Stimulated activated effector memory CD8-positive, alpha-beta T cell treated with anti-CD3 and anti-CD28 coated beads, Interleukin-12 subunit alpha, Interleukin-12 subunit beta, amount 100 ng/mL, for 72 hours (primary cell): ENCODE results near the gene SLC16A9.

Source experiments
- ATAC-seq: fragments of 150-1000 bp; cut with Tn5 transposase; 2 replicates; pipeline ENCODE4 v1.10.0; 2021
- DNase-seq, 2 donors: peaks; one replicate each; pipeline ENCODE4 v3.0.0; 2021 to 2022; ENCODE audit warnings: low spot score in 2 of 2
- H3K27ac Mint-ChIP-seq: one replicate; pipeline ENCODE4 v1.8.0; 2022; ENCODE audit warnings: mild to moderate bottlenecking, mixed read lengths
- H3K36me3 Mint-ChIP-seq: one replicate; pipeline ENCODE4 v1.8.0; 2022; ENCODE audit warnings: mild to moderate bottlenecking, mixed read lengths
- H3K4me1 Mint-ChIP-seq: one replicate; pipeline ENCODE4 v1.8.0; 2022; ENCODE audit warnings: mixed read lengths
- H3K4me3 Mint-ChIP-seq: one replicate; pipeline ENCODE4 v1.8.0; 2022; ENCODE audit warnings: mild to moderate bottlenecking, mixed read lengths
- H3K9me3 Mint-ChIP-seq: one replicate; pipeline ENCODE4 v1.8.0; 2022; ENCODE audit warnings: mixed read lengths

The SLC16A9 gene

DNA sequence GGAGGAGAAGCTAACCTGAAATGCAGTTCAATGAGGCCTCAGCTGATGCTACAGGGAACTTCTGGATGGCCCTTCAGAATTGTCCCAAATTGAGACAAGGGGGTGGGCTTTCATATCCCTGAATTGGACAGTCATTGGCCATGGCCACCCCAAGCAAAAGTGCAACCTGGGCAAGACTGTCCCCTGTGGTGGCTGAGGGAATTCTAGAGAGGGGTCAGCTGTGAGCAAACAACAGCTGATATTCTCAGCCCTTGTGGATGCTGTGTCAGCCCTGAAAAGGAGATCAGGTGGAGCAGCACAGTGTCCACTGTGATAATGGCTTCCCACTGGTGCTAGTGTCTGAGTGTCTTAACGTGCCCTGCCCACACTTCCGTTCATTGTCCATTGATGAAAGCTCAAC, 76.6 kb downstream of the SLC16A9 start:
- Mint-ChIP-seq H3K4me1 (no peaks in the 10 kb centered on the region), H3K27ac (no peak overlapping the region), H3K36me3 (no peaks in the 10 kb centered on the region), H3K4me3 (no peak overlapping the region), H3K9me3 (no peaks in the 10 kb centered on the region)
- ATAC-seq (no peak), DNase-seq (peak in 1 of 2 donors; percentile 38)

DNA sequence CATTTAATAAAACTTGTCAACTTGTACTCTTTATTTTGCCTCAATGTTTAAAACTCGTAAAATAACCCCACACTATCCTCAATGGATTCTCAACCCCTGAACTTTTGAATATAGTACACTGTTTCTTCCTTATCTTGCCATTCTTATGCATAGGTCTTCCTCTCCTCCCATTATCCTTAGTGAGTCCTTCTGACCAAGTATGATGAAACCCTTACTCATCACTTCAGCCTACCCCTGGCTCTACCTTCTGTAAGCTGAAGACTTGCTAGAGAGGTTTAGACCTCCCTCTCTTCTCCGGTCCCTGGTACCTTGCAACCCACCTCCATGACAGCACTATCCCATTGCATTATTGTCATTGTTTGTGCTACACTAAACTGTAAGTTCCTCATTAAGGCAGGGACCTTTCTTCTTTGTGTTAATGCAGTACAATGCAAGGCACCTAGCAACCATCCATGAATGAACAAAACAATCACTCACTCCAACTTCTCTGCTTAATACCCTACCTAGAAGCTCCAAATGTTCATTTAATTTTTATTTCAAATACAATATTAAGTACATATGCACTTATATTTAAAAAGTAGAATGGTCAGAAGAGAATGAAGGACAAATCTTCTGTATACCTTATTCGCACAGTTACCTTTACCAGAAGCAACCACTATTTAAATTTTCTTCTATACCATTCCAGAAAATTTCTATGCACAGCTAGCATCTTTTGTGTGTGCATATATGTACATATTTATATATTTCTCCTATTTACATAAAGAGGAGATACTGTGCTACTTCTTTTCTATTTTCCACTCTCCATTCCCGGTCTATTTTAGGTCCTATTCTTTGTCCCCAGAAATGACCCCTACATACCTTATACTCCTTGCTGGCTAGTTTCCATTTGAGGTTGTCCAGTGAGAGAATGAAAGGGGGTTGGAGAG, 77.5 kb downstream of the SLC16A9 start:
- Mint-ChIP-seq H3K4me3 (no peak overlapping the region), H3K27ac (no peak overlapping the region), H3K4me1 (no peaks in the 10 kb centered on the region), H3K36me3 (no peaks in the 10 kb centered on the region), H3K9me3 (no peaks in the 10 kb centered on the region)
- no peak for DNase-seq
- no peak for ATAC-seq

DNA sequence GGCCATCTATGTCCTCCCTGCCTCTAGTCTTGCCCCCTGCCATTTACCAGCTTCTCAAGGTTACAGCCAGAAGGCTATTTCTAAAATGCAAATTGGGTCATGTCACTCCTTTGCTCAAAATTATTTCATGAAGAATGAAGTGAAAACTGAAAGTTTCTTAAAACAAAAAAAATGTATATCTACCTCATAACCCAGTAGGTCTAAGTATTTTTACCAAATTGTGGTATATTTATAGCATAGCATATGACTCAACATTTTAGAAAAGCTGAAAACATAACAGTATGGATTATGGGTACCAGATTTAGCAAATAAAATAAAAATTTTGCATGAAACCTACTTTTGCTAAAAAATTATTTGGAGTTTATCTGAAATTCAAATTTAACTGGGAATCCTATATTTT, 78.4 kb downstream of the SLC16A9 start:
- no peaks in the 10 kb centered on the region for H3K36me3 Mint-ChIP-seq
- no peak for ATAC-seq
- no peak overlapping the region for H3K27ac Mint-ChIP-seq
- H3K4me3 Mint-ChIP-seq, result no peak overlapping the region
- H3K9me3 Mint-ChIP-seq, result no peaks in the 10 kb centered on the region
- H3K4me1 Mint-ChIP-seq, result peaks cover under 1% of the 10 kb centered on the region
- DNase-seq, result no peak

DNA sequence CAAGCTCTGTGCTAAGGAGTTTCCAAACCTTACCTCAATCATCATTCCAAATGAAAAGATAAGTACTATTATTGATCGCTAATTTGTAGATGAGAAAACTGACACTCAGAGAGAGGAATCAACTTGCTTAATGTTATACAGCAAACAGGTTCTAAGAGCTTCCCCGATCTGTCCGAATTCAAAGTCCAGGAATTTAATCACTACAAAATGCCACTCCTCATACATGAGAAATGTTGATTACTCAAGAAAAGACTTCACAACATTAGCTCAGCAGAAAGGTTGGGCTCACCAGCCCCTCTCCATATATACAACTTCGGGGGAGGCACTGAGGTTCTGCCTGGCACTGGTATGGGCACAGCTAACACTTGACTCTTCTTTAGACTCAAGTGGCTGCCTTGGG, 80.7 kb downstream of the SLC16A9 start:
- H3K36me3 Mint-ChIP-seq, result no peaks in the 10 kb centered on the region
- ATAC-seq, result no peak
- no peak for DNase-seq
- peaks cover 5% of the 10 kb centered on the region for H3K4me1 Mint-ChIP-seq
- H3K27ac Mint-ChIP-seq, result no peak overlapping the region
- no peak overlapping the region for H3K4me3 Mint-ChIP-seq
- H3K9me3 Mint-ChIP-seq, result no peaks in the 10 kb centered on the region

DNA sequence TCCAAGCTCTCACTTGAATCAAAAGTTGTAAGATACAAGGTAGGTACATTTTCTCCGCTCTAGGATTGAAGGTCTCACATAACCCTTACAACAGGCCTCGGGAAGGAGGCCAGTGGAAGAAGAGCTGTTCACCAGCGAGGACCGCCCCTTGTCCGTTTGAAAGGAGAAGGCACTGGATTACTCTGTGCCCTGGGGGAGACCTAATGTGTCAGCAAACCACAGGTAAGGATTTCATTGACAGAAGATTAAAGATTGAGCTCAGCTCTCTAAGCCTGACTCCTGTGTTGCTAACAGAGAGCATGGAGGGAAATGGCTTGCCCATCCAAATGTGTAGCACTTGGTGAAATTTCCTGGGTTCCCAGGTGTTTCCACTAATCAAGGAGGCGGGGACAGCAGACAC, 81.2 kb downstream of the SLC16A9 start:
- H3K4me1 Mint-ChIP-seq, result peaks cover 5% of the 10 kb centered on the region
- H3K27ac Mint-ChIP-seq, result no peak overlapping the region
- no peak for ATAC-seq
- no peak overlapping the region for H3K4me3 Mint-ChIP-seq
- no peak for DNase-seq
- no peaks in the 10 kb centered on the region for H3K9me3 Mint-ChIP-seq
- H3K36me3 Mint-ChIP-seq, result no peaks in the 10 kb centered on the region

DNA sequence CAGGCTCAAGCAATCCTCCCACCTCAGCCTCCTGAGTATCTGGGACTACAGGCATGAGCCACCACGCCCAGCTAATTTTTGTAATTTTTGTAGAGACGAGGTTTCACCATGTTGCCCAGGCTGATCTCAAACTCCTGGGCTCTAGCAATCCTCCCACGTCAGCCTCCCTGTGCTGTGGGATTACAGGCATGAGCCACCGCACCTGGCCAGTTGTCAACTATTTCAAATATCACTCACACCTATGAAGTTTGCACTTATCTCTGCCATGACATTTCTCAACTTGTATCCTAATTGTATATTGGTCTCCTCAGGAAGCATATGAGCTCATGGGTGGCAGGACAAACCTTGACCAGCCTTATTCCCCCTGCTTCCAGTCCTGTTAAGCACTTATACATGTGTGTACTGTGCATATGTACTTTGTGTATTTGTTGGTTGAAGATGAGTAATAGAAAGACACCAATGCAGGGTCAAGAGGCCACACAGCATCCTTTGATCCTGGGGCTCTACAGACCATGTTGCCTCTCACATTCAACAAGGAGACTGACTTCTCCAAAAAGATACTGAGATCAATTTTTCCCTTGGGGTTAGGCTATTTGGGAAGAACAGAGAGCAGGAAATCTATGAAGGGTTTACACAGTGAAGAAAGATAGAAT, 82.2 kb downstream of the SLC16A9 start:
- H3K9me3 Mint-ChIP-seq, result no peaks in the 10 kb centered on the region

DNA sequence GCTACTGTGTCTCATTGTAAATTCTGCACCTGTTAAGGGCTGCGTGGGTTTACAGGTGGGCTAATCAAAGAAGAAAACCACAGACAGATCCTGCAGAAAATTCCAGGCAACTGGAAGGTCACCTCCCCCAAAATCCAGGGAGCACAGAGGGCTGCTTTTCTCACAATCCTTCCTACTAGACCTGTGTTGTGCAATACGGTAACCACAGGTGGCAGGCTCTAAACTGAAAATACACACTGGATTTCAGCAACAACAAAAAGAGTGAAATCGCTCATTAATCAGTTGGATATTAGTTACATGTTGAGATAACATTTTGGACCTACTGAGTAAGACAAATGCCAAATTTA, 83.2 kb downstream of the SLC16A9 start:
- no peaks in the 10 kb centered on the region for H3K36me3 Mint-ChIP-seq
- H3K27ac Mint-ChIP-seq, result no peak overlapping the region
- H3K4me3 Mint-ChIP-seq, result no peak overlapping the region
- H3K4me1 Mint-ChIP-seq, result peaks cover 5% of the 10 kb centered on the region
- H3K9me3 Mint-ChIP-seq, result no peaks in the 10 kb centered on the region
- DNase-seq (no peak), ATAC-seq (no peak)

More for the DNA sequence above, 82.2 kb downstream of the SLC16A9 start:
- Mint-ChIP-seq H3K27ac (no peak overlapping the region), H3K4me3 (no peak overlapping the region), H3K36me3 (no peaks in the 10 kb centered on the region), H3K4me1 (peaks cover 5% of the 10 kb centered on the region)
- no peak for ATAC-seq
- DNase-seq, result peak in 1 of 2 donors; percentile 33

DNA sequence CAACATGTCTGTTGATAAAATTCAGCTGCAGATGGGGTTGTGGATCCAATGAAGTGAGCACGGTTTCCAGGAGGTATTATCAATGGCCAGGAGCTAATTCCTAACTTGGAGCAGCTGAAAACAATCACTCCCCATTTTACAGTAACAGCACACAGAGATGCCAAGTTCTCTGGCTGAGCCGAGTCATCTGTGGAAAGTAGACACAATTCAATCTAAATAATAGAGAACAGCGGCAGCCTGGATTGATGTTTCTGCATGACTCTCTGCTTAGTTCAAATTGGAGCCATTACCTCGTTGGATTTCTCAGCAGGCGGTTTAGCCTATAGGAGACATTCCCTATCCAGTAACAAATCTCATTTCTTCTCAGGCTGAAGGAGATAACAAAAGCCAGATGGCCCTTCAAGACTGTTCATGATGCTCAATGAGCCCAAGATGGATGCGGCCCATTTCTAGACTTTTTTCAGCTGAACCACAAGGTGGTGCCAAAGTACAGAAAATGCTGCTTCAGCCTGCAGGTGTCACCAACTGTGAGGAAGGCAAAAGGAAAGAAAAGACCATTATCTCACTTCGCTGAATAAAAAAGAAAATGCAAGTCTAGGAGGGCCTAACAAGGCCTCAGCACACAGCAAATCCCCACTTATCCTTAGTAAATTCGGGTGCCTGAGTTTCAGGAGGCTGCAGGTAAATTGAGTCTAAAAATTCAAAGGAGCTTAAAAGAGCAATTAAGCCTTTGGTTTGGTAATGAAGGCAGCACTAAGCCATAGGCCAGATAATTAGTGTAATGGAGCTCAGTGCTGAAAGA, 83.7 kb downstream of the SLC16A9 start:
- Mint-ChIP-seq H3K36me3 (no peaks in the 10 kb centered on the region), H3K27ac (no peak overlapping the region), H3K9me3 (no peaks in the 10 kb centered on the region), H3K4me1 (peaks cover 5% of the 10 kb centered on the region), H3K4me3 (no peak overlapping the region)
- DNase-seq (peak; percentile 20 to 58), ATAC-seq (peak; percentile 77)

DNA sequence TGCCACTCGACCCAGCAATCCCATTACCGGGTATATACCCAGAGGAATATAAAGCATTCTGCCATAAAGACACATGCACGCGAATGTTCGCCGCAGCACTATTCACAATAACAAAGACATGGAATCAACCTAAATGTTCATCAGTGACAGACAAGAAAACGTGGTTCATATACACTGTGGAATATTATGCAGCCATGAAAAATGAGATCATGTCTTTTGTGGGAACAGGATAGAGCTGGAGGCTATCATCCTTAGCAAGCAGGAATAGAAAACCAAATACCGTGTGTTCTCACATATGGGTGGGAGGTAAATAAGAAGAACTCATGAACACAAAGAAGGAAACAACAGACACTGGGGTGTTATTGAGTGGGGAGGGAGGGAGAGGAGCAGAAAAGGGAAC, 84.7 kb downstream of the SLC16A9 start:
- ATAC-seq (no peak), DNase-seq (no peak)
- Mint-ChIP-seq H3K36me3 (no peaks in the 10 kb centered on the region), H3K4me3 (no peak overlapping the region), H3K4me1 (peaks cover 5% of the 10 kb centered on the region), H3K27ac (no peak overlapping the region), H3K9me3 (no peaks in the 10 kb centered on the region)

DNA sequence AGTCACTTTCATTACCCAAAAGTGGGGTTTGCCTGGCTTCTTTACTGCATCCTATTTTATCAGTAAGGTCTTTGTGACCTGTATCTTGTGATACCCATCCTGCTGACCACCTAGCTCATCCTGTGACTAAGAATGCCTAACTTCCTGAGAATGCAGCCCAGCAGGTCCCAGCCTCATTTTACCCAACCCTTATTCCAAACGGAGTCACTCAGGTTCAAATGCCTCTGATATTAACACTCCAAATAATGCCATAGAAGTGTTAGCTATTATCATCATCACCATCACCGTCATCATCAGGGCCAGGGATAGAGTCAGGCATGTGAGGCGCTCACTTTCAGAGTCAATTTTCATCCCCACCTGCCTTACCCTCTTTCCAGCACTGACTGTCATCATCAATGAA, 85.5 kb downstream of the SLC16A9 start:
- no peak overlapping the region for H3K4me3 Mint-ChIP-seq
- no peak for DNase-seq
- peaks cover 5% of the 10 kb centered on the region for H3K4me1 Mint-ChIP-seq
- H3K36me3 Mint-ChIP-seq, result no peaks in the 10 kb centered on the region
- H3K9me3 Mint-ChIP-seq, result no peaks in the 10 kb centered on the region
- ATAC-seq, result no peak
- no peak overlapping the region for H3K27ac Mint-ChIP-seq

DNA sequence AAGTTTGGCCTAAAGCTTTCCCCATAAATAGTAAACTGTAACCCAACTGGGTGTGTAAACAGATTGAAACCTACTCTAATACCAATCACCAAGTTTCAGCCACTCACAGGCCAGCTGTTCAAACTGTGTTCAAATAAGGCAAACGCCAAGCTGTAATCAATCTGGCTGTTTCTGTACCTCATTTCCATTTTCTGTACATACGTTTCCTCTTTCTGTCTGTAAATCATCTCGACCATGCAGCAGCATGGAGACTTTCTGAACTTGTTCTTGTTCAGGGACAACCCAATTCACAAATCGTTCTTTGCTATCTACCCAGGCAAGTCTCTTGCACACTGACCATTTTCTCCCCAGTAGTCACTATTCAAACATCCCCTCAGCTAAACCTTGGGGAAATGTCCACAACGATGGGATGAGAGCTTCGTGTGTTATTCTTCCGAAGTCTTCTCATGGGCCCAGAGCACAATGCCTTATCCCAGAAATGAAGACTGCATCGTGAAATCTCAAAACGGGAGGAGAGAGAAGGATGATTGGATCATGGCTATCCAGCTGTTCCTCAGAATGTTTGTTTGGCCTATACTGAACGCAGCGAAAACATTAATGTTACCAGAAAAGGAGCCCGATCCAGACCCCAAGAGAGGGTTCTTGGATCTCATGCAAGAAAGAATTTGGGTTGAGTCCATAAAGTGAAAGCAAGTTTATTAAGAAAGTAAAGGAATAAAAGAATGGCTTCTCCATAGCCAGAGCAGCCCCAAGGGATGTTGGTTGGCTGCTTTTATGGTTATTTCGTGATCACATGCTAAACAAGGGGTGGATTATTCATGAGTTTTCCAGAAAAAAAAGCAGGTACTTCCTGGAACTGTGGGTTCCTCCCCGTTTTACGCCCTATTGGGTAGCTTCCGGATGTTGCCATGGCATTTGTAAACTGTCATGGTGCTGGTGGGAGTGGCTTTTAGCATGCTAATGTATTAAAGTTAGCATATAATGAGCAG, 86.2 kb downstream of the SLC16A9 start:
- ATAC-seq (no peak), DNase-seq (no peak)
- Mint-ChIP-seq H3K4me1 (peaks cover 5% of the 10 kb centered on the region), H3K4me3 (no peak overlapping the region), H3K27ac (no peak overlapping the region), H3K9me3 (no peaks in the 10 kb centered on the region), H3K36me3 (no peaks in the 10 kb centered on the region)

DNA sequence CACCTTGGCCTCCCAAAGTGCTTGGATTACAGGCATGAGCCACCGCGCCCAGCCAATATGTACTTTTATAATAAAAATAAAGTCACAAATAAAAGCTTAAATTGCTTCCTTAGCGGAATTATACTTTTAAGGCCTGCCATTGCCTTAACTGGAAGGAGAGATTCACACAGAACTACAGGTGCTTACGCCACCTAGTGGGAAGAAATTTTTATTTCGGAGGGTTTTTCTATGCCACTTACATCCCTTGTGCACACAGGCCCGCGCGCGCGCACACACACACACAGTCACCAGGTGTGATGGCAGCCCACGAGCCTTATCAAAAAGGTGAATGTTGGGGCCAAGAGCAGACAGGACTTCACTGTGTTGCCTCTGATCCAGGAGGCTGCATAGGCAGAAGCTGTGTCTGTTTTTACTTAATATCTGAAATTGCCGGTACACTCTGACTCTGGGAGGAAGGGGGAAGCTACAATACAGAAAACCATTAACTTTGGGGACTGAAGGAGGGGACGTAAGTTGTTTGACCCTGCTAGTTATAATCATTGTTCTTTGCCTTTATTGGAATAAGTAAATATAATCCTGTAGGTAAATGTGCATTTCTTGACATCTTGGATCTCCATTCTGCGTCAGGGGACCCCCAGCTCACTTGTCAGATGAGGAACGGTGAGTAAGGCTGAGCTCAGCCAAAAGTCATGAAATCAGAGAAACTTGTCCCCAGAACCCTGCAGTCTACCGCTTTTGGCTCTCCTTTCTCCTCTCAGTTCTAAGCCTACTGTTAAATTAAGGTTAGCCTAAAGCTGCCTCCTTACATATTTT, 87.1 kb downstream of the SLC16A9 start:
- ATAC-seq (no peak), DNase-seq (peak in 1 of 2 donors; percentile 49)
- Mint-ChIP-seq H3K4me3 (no peak overlapping the region), H3K4me1 (peaks cover 5% of the 10 kb centered on the region), H3K36me3 (no peaks in the 10 kb centered on the region), H3K27ac (no peak overlapping the region), H3K9me3 (no peaks in the 10 kb centered on the region)

DNA sequence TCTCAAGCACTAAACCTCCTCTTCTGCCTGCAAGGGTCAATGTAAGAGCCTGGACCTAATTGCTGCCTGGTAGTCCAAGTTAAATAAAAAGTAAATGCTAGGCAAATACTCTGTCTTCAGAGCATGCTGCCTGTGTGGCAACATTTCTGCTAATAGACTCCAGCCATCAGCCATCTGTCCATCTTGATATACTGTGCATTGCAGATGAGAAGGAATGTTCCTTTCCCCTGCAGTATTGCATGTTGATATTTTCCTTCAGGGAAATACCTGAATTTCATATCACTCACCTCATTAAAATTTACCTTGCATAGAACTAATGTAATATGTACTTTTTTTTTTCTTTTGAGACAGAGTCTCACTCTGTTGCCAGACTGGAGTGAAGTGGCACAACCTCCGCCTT, 87.9 kb downstream of the SLC16A9 start:
- Mint-ChIP-seq H3K36me3 (no peaks in the 10 kb centered on the region), H3K9me3 (no peaks in the 10 kb centered on the region), H3K27ac (no peak overlapping the region), H3K4me1 (peaks cover 5% of the 10 kb centered on the region), H3K4me3 (no peak overlapping the region)
- no peak for DNase-seq
- ATAC-seq, result no peak

DNA sequence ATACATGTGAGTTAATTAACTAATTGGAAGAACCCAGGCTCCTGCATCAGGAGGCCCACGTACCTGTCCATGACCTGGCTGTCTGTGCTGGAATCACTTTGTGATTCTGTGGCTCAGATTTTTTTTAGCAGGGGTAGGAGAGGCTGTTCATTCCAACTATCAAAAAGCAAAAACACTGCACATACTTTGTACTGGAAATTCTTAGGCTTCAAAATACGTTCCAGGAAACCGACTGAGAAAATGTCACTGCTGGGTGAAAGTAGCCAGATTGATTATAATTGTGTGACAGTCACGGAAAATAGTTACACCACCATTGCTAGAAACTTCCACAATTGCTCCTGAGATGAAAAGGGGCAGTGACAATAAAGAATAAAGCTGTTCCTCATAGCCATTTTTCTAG, 91.0 kb downstream of the SLC16A9 start:
- Mint-ChIP-seq H3K27ac (no peak overlapping the region), H3K36me3 (no peaks in the 10 kb centered on the region), H3K9me3 (no peaks in the 10 kb centered on the region), H3K4me1 (no peaks in the 10 kb centered on the region), H3K4me3 (no peak overlapping the region)
- no peak for ATAC-seq
- DNase-seq, result no peak
